HG02610 (cell line): Measurements from ENCODE around the gene ITPA.

Experiments used
- ATAC-seq: cut with Tn5 transposase; IDR thresholded peaks from one replicate; pipeline ENCODE4 v1.9.1; 2021; ENCODE audit warnings: mild to moderate bottlenecking, moderate library complexity; ENCODE audit not compliant: unreplicated experiment

ITPA gene

GRCh38 chr20:3240776-3241363 is 31.6 kb downstream of the ITPA start:
- ATAC-seq = no peak

GRCh38 chr20:3242172-3242692 is 32.9 kb downstream of the ITPA start:
- ATAC-seq = no peak

GRCh38 chr20:3243718-3244358 is 34.5 kb downstream of the ITPA start:
- ATAC-seq = no peak

GRCh38 chr20:3244613-3245012 is 35.3 kb downstream of the ITPA start:
- no peak for ATAC-seq

- ATAC-seq = no peak
Observed at GRCh38 chr20:3245156-3245555, 35.9 kb downstream of the ITPA start.

- no peak for ATAC-seq
Observed at GRCh38 chr20:3245711-3246110, 36.4 kb downstream of the ITPA start.

GRCh38 chr20:3246682-3247081 is 37.4 kb downstream of the ITPA start:
- ATAC-seq = no peak

- no peak for ATAC-seq
Observed at GRCh38 chr20:3247638-3248037, 38.3 kb downstream of the ITPA start.

GRCh38 chr20:3248167-3248992 is 39.1 kb downstream of the ITPA start:
- ATAC-seq = no peak

GRCh38 chr20:3248993-3249347 is 39.7 kb downstream of the ITPA start:
- ATAC-seq = no peak

GRCh38 chr20:3250091-3250504 is 40.8 kb downstream of the ITPA start:
- ATAC-seq = no peak

GRCh38 chr20:3251806-3252205 is 42.5 kb downstream of the ITPA start:
- no peak for ATAC-seq

- ATAC-seq = no peak
Observed at GRCh38 chr20:3255728-3256127, 46.4 kb downstream of the ITPA start.

- ATAC-seq = no peak
Observed at GRCh38 chr20:3258429-3258828, 49.1 kb downstream of the ITPA start.

GRCh38 chr20:3262566-3262965 is 53.3 kb downstream of the ITPA start:
- ATAC-seq = no peak

- no peak for ATAC-seq
Observed at GRCh38 chr20:3270051-3270450, 60.8 kb downstream of the ITPA start.

GRCh38 chr20:3273371-3273770 is 64.1 kb downstream of the ITPA start:
- no peak for ATAC-seq
